ENCODE measurements around the gene RPSA.

DNA sequence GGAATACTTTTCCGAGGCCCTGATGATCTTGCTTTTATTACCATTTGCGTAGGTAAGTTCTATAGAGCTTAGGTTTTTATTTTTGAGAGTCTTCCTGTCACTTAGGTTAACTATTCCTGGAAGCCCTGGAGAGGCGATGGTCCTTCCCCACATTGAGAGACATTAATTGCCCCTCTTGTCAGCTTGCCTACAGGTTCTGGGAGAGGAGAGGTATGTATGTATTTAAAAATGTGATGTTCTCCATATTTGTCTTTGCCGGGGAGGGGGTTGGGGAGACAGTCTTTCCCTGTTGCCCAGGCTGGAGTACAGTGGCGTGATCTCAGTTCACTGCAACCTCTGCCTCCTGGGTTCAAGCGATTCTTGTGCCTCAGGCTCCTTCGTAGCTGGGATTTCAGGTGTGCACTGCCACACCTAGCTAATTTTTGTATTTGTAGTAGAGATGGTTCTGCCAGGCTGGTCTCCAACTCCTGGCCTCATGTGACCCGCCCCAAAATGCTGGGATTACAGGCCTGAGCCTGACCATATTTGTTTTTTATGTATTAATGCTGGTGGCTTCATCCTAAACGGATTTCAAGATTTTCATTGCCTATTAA is 6.2 kb downstream of the RPSA start:
- TF ChIP-seq, protein P1, sequence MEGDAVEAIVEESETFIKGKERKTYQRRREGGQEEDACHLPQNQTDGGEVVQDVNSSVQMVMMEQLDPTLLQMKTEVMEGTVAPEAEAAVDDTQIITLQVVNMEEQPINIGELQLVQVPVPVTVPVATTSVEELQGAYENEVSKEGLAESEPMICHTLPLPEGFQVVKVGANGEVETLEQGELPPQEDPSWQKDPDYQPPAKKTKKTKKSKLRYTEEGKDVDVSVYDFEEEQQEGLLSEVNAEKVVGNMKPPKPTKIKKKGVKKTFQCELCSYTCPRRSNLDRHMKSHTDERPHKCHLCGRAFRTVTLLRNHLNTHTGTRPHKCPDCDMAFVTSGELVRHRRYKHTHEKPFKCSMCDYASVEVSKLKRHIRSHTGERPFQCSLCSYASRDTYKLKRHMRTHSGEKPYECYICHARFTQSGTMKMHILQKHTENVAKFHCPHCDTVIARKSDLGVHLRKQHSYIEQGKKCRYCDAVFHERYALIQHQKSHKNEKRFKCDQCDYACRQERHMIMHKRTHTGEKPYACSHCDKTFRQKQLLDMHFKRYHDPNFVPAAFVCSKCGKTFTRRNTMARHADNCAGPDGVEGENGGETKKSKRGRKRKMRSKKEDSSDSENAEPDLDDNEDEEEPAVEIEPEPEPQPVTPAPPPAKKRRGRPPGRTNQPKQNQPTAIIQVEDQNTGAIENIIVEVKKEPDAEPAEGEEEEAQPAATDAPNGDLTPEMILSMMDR (IDR thresholded peaks at IDR 0.05 in 8 of 11, conservative IDR thresholded peaks at IDR 0.05 in 3 of 11): no peak
- TF ChIP-seq POLR2A (IDR thresholded peaks at IDR 0.05): no peak
